ENCODE data around the gene ALPK3. TPM values are rescaled to one million over a fixed set of nuclear protein-coding genes. Genes with fewer than 3 reads are reported as not detected.

The ALPK3 gene
- polyA plus RNA-seq: 10 to 100 TPM in 1 of 2 donors, 1 to 10 TPM in 1; 1.8 to 10.5 TPM

DNA sequence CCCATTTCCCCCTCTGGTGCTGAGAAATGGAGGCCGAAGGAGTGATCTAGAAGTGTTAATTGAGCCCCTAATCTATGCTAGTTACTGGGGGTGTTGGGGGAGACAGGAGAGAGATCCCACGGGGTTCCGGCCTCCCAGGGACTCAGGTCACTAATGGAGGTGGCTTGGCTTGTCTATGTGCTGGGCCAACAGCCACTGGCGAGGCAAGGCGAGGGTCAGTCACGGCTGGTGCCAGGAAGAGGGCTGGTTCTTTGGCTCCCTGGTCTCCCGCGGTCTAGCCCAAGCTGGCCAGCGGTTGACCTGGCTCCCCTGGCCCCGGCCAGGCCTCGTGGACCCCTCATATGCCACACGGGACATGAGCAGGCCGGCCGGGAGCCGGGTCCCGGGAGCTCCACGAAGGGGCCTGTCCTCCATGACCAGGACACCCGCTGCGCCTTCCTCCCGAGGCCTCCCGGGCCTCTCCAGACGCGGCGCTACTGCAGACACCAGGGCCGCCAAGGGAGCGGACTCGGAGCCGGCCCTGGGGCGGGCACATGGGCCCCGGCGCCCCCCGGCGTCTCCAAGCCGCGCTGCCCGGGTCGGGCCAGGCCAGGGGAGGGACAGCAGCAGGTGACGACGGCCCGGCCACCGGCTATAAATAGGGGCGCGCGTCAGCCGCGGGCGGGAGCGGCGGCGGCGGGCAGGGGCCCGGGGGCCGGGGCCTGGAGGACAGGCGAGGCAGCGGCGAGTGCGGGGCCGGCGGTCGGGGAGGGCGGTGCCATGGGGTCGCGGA is at the start of gene ALPK3:
TSS of gene ALPK3 (plus strand) at position 663 of the 772 bp plus-strand sequence. CDS start at position 760, 97 bp downstream.
- WGBS, 2 donors: 20 to 31% methylated on average over 56 to 63 of the region's 63 CpGs
- Histone ChIP-seq H3K27ac (ENCODE audit: low read depth in 2 of 2, low read length in 1 of 2) (peak within 1 kb of the TSS; percentile 18 to 51), H3K27me3 (ENCODE audit: control insufficient read depth in 1 of 2, insufficient read depth in 2 of 2, low read length in 2 of 2) (no peaks in the 10 kb centered on the region), H3K4me1 (ENCODE audit: control insufficient read depth in 2 of 2, insufficient read depth in 2 of 2, low read length in 1 of 2) (peaks cover 0 to 3% of the 10 kb centered on the region in 2 donors), H3K9me3 (ENCODE audit: control insufficient read depth in 2 of 2, insufficient read depth in 1 of 2, low read depth in 1 of 2, low read length in 1 of 2) (no peaks in the 10 kb centered on the region), H3K4me3 (ENCODE audit: low read depth in 1 of 2, low read length in 2 of 2) (peak within 1 kb of the TSS; percentile 1 to 4), H3K36me3 (ENCODE audit: control insufficient read depth in 2 of 2, insufficient read depth in 2 of 2, low read length in 1 of 2) (no peaks in the 10 kb centered on the region)

DNA sequence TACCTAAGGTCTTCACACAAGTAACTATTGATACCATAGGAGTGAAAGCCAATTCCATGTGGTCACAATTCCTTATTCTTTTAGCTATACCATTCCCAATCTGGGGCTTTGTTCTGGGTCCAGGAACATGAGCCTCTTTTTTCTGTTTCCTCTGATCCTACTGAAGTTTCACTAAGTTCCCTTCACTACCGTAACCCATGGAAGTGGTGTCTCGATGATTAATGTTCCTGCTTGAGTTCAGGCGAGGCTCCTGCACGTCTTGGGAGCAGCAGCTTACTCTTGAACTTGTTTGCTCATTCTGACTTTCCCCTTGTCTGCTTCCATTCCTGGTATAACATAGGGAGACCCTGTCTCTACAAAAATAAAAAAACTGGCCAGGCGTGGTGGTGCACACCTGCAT is 45.1 kb upstream of the ALPK3 start:
- Histone ChIP-seq H3K4me1 (ENCODE audit: control insufficient read depth in 2 of 2, insufficient read depth in 2 of 2, low read length in 1 of 2) (peaks cover 0 to 2% of the 10 kb centered on the region in 2 donors), H3K9me3 (ENCODE audit: control insufficient read depth in 2 of 2, insufficient read depth in 1 of 2, low read depth in 1 of 2, low read length in 1 of 2) (no peaks in the 10 kb centered on the region), H3K4me3 (ENCODE audit: low read depth in 1 of 2, low read length in 2 of 2) (no peak overlapping the region), H3K27ac (ENCODE audit: low read depth in 2 of 2, low read length in 1 of 2) (no peak overlapping the region), H3K27me3 (ENCODE audit: control insufficient read depth in 1 of 2, insufficient read depth in 2 of 2, low read length in 2 of 2) (no peaks in the 10 kb centered on the region), H3K36me3 (ENCODE audit: control insufficient read depth in 2 of 2, insufficient read depth in 2 of 2, low read length in 1 of 2) (peaks cover 0 to 3% of the 10 kb centered on the region in 2 donors)
- WGBS, 2 donors: 63 to 73% methylated on average over 5 of the region's 5 CpGs

DNA sequence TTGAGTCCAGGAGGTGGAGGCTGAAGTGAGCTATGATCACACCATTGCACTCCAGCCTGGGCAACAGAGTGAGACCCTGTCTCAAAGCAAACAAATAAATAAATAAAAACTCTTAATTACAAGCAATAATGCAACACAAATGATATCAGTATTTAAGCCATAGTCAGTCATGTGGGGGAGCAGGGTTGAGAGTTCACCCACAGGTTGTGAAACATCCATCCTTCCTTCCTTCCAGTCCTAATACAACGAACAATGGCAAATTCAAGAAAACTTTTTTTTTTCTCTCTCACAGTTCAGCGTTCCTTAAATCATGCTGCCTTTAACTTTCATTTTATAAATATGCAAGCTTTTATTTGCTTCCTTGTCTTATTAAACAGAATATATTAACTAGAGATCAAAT is 44.7 kb upstream of the ALPK3 start:
- Histone ChIP-seq H3K9me3 (ENCODE audit: control insufficient read depth in 2 of 2, insufficient read depth in 1 of 2, low read depth in 1 of 2, low read length in 1 of 2) (no peaks in the 10 kb centered on the region), H3K27me3 (ENCODE audit: control insufficient read depth in 1 of 2, insufficient read depth in 2 of 2, low read length in 2 of 2) (no peaks in the 10 kb centered on the region), H3K4me1 (ENCODE audit: control insufficient read depth in 2 of 2, insufficient read depth in 2 of 2, low read length in 1 of 2) (peaks cover 0 to 2% of the 10 kb centered on the region in 2 donors), H3K36me3 (ENCODE audit: control insufficient read depth in 2 of 2, insufficient read depth in 2 of 2, low read length in 1 of 2) (peaks cover 0 to 3% of the 10 kb centered on the region in 2 donors), H3K27ac (ENCODE audit: low read depth in 2 of 2, low read length in 1 of 2) (no peak overlapping the region), H3K4me3 (ENCODE audit: low read depth in 1 of 2, low read length in 2 of 2) (no peak overlapping the region)
- 64 to 69% methylated on average over 2 of the region's 2 CpGs for WGBS, 2 donors

DNA sequence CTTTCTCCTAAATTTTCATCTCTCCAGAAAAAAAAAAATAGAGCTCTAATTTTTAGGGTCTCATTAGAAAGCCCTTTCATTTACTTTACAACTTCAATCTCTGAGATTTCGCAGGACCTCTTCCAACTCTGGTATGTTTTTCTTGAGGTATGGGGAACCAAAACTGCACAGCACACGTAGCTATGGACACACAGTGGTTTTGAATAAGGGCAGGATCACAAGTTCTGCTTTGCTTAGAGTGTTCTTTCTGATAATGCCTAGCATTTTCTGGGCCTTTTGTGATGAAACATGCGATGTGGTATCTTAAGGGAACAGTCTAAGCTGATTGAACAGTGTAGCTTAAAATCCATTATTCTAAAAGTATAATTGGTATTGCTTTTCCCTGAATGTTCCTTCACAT is 43.4 kb upstream of the ALPK3 start:
- Histone ChIP-seq H3K4me3 (ENCODE audit: low read depth in 1 of 2, low read length in 2 of 2) (no peak overlapping the region), H3K9me3 (ENCODE audit: control insufficient read depth in 2 of 2, insufficient read depth in 1 of 2, low read depth in 1 of 2, low read length in 1 of 2) (no peaks in the 10 kb centered on the region), H3K36me3 (ENCODE audit: control insufficient read depth in 2 of 2, insufficient read depth in 2 of 2, low read length in 1 of 2) (peaks cover 0 to 7% of the 10 kb centered on the region in 2 donors), H3K4me1 (ENCODE audit: control insufficient read depth in 2 of 2, insufficient read depth in 2 of 2, low read length in 1 of 2) (peaks cover 0 to 2% of the 10 kb centered on the region in 2 donors), H3K27ac (ENCODE audit: low read depth in 2 of 2, low read length in 1 of 2) (no peak overlapping the region), H3K27me3 (ENCODE audit: control insufficient read depth in 1 of 2, insufficient read depth in 2 of 2, low read length in 2 of 2) (no peaks in the 10 kb centered on the region)
- WGBS, 2 donors: 83 to 92% methylated on average over 3 of the region's 3 CpGs

GRCh38 chr15:84775867-84776449 is 41.2 kb upstream of the ALPK3 start:
- Histone ChIP-seq H3K9me3 (ENCODE audit: control insufficient read depth in 2 of 2, insufficient read depth in 1 of 2, low read depth in 1 of 2, low read length in 1 of 2) (no peaks in the 10 kb centered on the region), H3K27me3 (ENCODE audit: control insufficient read depth in 1 of 2, insufficient read depth in 2 of 2, low read length in 2 of 2) (no peaks in the 10 kb centered on the region), H3K4me3 (ENCODE audit: low read depth in 1 of 2, low read length in 2 of 2) (no peak overlapping the region), H3K27ac (ENCODE audit: low read depth in 2 of 2, low read length in 1 of 2) (no peak overlapping the region), H3K4me1 (ENCODE audit: control insufficient read depth in 2 of 2, insufficient read depth in 2 of 2, low read length in 1 of 2) (no peaks in the 10 kb centered on the region), H3K36me3 (ENCODE audit: control insufficient read depth in 2 of 2, insufficient read depth in 2 of 2, low read length in 1 of 2) (peaks cover 0 to 3% of the 10 kb centered on the region in 2 donors)
- WGBS, 2 donors: 61 to 67% methylated on average over 1 of the region's 1 CpG

GRCh38 chr15:84778194-84778593 is 39.0 kb upstream of the ALPK3 start:
- H3K36me3 ChIP-seq (ENCODE audit: control insufficient read depth in 2 of 2, insufficient read depth in 2 of 2, low read length in 1 of 2): peaks cover 3 to 7% of the 10 kb centered on the region in 2 donors
- H3K4me3 ChIP-seq (ENCODE audit: low read depth in 1 of 2, low read length in 2 of 2): no peak overlapping the region
- WGBS, 2 donors: 88 to 91% methylated on average over 13 of the region's 13 CpGs
- no peaks in the 10 kb centered on the region for H3K4me1 ChIP-seq (ENCODE audit: control insufficient read depth in 2 of 2, insufficient read depth in 2 of 2, low read length in 1 of 2)
- H3K27me3 ChIP-seq (ENCODE audit: control insufficient read depth in 1 of 2, insufficient read depth in 2 of 2, low read length in 2 of 2): no peaks in the 10 kb centered on the region
- no peak overlapping the region for H3K27ac ChIP-seq (ENCODE audit: low read depth in 2 of 2, low read length in 1 of 2)
- no peaks in the 10 kb centered on the region for H3K9me3 ChIP-seq (ENCODE audit: control insufficient read depth in 2 of 2, insufficient read depth in 1 of 2, low read depth in 1 of 2, low read length in 1 of 2)

DNA sequence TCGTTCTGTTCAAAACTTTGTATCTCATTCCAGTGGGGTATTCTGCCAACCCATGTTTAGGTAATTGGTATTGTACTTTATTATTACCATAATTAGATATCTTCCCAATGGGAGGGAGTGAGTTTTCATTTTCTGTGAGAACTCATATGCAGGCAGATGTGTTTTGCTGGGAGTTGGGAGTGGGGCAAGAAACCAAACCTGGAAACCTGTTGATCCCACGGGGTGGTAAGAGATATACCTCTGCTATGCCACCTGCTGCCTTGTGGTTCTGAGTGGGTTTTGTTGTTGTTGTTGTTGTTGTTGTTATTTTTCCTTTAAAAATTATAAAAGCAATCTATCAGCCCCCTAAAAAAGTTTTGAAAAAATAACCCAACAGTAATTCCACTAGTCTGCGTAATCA is 36.7 kb upstream of the ALPK3 start:
- Histone ChIP-seq H3K27me3 (ENCODE audit: control insufficient read depth in 1 of 2, insufficient read depth in 2 of 2, low read length in 2 of 2) (no peaks in the 10 kb centered on the region), H3K4me1 (ENCODE audit: control insufficient read depth in 2 of 2, insufficient read depth in 2 of 2, low read length in 1 of 2) (no peaks in the 10 kb centered on the region), H3K36me3 (ENCODE audit: control insufficient read depth in 2 of 2, insufficient read depth in 2 of 2, low read length in 1 of 2) (peaks cover 15 to 27% of the 10 kb centered on the region in 2 donors), H3K4me3 (ENCODE audit: low read depth in 1 of 2, low read length in 2 of 2) (no peak overlapping the region), H3K9me3 (ENCODE audit: control insufficient read depth in 2 of 2, insufficient read depth in 1 of 2, low read depth in 1 of 2, low read length in 1 of 2) (no peaks in the 10 kb centered on the region), H3K27ac (ENCODE audit: low read depth in 2 of 2, low read length in 1 of 2) (no peak overlapping the region)
- 88 to 90% methylated on average over 3 of the region's 3 CpGs for WGBS, 2 donors

- H3K36me3 ChIP-seq (ENCODE audit: control insufficient read depth in 2 of 2, insufficient read depth in 2 of 2, low read length in 1 of 2): peaks cover 19 to 32% of the 10 kb centered on the region in 2 donors
- no peak overlapping the region for H3K27ac ChIP-seq (ENCODE audit: low read depth in 2 of 2, low read length in 1 of 2)
- no peak overlapping the region for H3K4me3 ChIP-seq (ENCODE audit: low read depth in 1 of 2, low read length in 2 of 2)
- WGBS, 2 donors: 99 to 100% methylated on average over 1 of the region's 1 CpG
- H3K4me1 ChIP-seq (ENCODE audit: control insufficient read depth in 2 of 2, insufficient read depth in 2 of 2, low read length in 1 of 2): peaks cover 0 to 3% of the 10 kb centered on the region in 2 donors
- no peaks in the 10 kb centered on the region for H3K27me3 ChIP-seq (ENCODE audit: control insufficient read depth in 1 of 2, insufficient read depth in 2 of 2, low read length in 2 of 2)
- no peaks in the 10 kb centered on the region for H3K9me3 ChIP-seq (ENCODE audit: control insufficient read depth in 2 of 2, insufficient read depth in 1 of 2, low read depth in 1 of 2, low read length in 1 of 2)
These were observed 35.7 kb upstream of the ALPK3 start for GRCh38 chr15:84781495-84781894.

- Histone ChIP-seq H3K4me1 (ENCODE audit: control insufficient read depth in 2 of 2, insufficient read depth in 2 of 2, low read length in 1 of 2) (peaks cover 0 to 3% of the 10 kb centered on the region in 2 donors), H3K4me3 (ENCODE audit: low read depth in 1 of 2, low read length in 2 of 2) (no peak overlapping the region), H3K9me3 (ENCODE audit: control insufficient read depth in 2 of 2, insufficient read depth in 1 of 2, low read depth in 1 of 2, low read length in 1 of 2) (no peaks in the 10 kb centered on the region), H3K36me3 (ENCODE audit: control insufficient read depth in 2 of 2, insufficient read depth in 2 of 2, low read length in 1 of 2) (peaks cover 19 to 34% of the 10 kb centered on the region in 2 donors), H3K27ac (ENCODE audit: low read depth in 2 of 2, low read length in 1 of 2) (no peak overlapping the region), H3K27me3 (ENCODE audit: control insufficient read depth in 1 of 2, insufficient read depth in 2 of 2, low read length in 2 of 2) (no peaks in the 10 kb centered on the region)
These were observed 34.8 kb upstream of the ALPK3 start for GRCh38 chr15:84782346-84782745.

Measured in esophagus (tissue), 2 donors.